DMS153 (cell line): ENCODE data around the gene NACC2.
"Not testable (repeated sequence)": the region's sequence is repeated elsewhere in the genome, so short reads cannot be mapped to it uniquely, and the experiment has no call there.

Experiments
- DNase-seq: peaks from one replicate; lab custom pipeline; 2025; lab: John Stamatoyannopoulos, UW

Gene NACC2

DNA sequence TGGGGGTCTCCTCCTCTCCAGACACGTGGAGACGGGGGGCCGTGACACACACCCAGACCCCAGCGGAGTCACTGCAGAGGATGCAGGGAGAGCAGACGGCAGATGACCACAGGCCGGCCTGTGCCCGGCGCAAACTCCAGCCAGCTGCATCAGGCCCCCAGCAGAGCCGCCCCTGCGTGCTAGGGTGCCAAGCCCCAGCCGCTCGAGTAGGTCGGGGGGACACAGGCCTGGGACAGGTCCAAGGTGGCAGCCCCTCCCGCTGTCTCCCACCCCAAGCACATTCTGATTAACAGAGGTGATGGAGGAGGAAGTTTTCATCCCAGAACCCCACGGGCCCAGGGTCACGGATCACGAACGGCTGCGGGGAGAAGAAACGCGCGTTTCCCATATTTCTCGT is 14.4 kb downstream of the NACC2 start:
- no peak for DNase-seq

- DNase-seq: no peak
Observed at GRCh38 chr9:136079916-136080246, 15.2 kb downstream of the NACC2 start.

GRCh38 chr9:136079211-136079915 is 15.7 kb downstream of the NACC2 start:
- DNase-seq: no peak

- DNase-seq: no peak
Observed at GRCh38 chr9:136078498-136079011, 16.5 kb downstream of the NACC2 start.

DNA sequence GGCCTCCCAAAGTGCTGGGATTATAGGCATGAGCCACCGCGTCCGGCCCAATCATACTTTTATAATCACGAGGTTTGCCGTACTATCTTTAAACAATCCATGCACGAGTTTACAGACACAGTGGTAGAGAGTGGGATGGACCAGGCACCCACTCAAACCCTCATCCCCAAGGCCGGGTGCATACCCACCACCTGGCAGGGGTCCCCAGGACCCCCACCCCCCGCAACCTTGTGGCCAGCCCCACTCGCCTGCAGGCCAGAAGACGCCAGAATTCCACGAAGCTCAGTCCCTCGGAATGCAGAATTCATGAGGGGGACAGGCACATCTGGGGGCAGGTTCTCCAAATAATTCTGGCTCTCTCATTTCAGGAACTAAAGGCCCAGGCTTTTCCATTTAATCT is 17.1 kb downstream of the NACC2 start:
- DNase-seq: no peak

DNA sequence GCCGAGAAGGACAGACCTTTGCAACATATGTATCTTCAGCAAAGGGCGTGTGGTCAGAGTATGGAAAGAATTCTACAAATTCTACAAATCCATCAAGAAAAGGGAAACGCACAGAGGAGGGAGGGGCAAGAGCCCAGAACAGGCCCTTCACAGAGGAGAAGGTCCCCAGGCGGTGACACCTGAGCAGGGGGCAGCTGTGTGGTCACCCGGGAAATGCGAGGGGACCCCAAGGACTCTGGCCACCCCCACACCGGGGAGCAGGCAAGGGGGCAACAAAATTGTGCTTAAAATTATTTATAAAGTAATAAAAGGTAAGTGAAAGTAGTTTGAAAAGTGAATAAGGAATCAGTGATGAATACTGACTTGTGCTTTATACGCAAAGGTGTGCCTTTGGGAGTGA is 17.6 kb downstream of the NACC2 start:
- no peak for DNase-seq

- no peak for DNase-seq
Observed at GRCh38 chr9:136075881-136076678, 19.0 kb downstream of the NACC2 start.

GRCh38 chr9:136075134-136075841 is 19.8 kb downstream of the NACC2 start:
- DNase-seq: no peak

GRCh38 chr9:136074706-136075105 is 20.4 kb downstream of the NACC2 start:
- DNase-seq: no peak

DNA sequence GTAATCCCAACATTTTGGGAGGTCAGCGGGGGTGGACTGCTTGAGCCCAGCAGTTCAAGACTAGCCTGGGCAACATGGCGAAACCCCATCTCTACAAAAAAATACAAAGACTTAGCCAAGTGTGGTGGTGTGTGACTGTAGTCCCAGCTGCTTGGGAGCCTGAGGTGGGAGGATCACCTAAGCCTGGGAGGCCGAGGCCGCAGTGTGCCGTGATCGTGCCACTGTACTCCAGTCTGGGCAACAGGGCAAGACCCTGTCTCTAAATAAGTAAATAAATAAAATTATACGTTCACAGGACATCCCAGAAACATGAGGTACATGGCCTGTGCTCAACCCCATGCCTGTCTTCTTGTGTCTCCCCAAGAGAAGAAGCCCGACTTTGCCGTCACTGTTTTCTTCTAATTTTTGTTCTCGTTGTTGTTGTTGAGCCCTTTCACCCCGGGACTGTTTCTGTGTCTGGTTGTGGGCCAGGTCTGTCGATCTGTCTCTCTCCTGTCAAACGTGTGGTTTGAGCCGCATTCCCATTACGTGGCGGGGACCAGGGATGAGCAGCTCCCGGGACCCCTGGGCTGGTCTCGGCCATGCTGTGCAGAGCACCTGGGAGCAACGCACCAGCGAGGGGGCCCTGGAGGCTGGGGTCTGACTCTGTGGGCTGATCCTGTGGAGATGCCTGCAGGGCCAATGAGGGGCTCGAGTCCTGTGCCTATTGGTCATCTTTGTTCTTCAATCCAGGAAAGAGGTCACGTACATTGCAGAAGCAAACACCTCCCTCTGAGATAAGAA is 32.2 kb downstream of the NACC2 start:
- no peak for DNase-seq

DNA sequence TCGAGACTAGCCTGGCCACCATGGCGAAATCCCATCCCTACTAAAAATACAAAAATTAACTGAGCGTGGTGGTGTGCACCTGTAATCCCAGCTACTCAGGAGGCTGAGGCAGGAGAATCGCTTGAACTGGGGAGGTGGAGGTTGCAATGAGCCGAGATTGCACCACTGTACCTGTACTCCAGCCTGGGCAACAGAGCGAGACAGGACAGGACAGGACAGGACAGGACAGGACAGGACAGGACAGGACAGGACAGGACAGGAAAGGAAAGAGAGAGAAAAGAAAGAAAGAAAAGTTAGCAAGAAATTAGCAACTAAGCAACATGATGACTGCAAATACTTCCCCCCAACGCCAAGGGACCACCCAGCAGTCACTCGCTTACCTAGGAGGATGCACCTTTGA is 33.2 kb downstream of the NACC2 start:
- not testable (repeated sequence) for DNase-seq

DNA sequence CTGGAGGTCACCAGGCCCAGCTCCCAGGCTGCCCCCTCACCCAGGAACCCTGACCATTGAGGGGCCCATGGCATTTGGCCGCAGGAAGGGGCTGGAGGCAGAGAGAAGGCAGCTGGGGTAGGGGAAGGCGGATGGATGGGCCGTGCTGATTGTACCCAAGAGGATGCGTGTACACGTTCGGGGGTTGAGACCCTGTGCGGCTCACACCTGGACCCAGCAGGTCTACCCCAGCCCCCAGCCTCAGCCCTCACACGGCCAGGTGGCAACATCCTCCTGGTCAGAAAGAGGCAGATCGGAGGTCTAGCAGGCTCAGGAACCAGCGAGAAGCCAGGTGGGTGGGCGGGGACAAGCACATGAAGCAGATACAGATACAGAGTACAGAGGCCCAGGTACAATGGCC is 33.7 kb downstream of the NACC2 start:
- no peak for DNase-seq

DNA sequence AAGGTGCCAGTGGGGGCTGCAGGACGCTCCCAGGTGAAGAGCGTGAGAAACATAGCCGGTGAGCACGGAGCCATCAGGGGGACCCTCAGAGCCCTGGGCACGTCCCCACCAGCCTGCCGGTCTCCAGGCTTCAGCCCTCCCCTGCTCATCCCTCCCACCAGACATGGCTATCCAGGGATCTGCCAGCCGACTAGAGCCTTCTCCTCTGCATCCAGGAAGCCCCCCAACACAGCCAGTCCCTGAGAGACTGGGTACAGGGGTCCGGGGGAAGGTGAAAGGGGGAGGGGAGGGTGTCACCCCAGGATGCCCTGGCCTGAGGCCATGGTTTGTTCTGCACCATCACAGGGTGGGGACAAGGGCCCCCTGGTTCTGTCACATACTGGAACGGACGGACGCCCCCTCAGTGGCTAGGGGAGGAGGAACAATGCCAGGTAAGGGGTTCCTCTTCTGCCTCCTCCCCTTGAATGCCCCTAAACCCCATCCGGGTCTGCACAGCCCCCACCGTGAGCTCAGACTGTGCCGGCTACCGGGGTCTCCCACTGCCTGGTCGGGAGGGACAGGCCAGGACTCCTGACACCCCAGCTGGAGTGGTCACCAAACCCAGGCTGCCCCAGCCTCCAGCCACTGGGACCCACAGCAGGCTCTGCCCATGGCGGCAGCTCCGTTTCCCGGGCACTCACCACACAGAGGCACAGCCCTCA is 34.3 kb downstream of the NACC2 start:
- no peak for DNase-seq

- no peak for DNase-seq
Observed at GRCh38 chr9:136059851-136060670, 35.0 kb downstream of the NACC2 start.

- DNase-seq: no peak
Observed at GRCh38 chr9:136059321-136059791, 35.7 kb downstream of the NACC2 start.

DNA sequence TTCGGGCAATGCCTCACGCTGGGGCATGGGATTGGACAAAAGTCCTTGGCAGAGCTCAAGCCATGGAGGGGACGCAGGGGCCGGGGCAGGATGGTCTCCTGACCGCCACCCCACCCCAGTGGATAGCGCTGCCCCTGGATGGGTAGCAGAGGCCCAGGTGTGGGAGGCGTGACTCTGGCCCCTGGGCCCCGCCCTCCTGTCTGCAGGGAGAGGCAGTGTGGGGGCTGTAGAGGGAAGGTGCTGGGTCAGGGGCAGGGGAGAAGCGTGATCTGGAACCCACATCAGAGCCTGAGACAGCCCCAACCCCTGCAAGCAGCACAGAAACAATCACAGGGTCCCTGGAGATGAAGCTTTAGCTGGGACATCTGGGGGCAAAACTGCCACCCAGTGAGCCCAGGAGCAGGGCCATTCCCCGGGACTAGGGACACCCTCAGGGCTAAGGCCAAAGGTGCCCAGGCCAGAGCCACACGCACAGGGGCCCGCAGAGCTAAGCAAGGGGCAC is 36.2 kb downstream of the NACC2 start:
- no peak for DNase-seq

- no peak for DNase-seq
Observed at GRCh38 chr9:136058084-136058483, 37.0 kb downstream of the NACC2 start.

GRCh38 chr9:136057236-136058081 is 37.6 kb downstream of the NACC2 start:
- no peak for DNase-seq

DNA sequence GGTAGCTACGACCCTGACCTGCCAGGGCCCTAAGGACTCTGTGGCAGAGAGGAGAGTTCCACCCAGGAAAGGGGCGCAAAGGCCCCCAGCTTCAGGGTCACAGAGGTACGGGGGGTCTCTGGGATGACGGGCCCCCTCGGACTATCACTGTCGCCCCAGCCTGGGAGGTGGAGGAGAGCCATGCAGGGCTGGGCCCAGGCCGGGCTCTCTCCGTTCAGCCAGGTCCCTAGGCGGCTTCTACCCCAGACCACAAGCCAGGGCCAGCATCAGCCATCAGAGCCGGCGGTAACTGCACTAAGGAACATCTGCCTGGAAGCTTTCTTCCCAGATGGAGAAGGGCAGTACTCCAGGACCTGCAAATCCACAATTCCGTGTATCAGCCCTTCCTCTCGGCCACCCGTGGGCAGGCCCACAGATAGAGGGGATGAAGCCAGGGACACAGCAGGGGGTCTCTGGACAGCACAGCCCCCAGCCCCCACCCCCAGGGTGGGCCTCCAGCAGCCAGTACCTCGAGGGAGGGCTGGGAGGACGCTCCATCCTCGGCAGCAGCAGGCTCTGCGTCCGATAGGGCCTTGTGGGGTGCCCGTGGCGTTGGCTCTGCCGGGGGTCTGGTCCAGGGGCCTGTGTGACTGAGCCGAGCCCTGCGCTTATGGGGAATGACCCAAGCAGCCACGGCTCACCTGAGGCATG is 38.4 kb downstream of the NACC2 start:
- no peak for DNase-seq
